Parathyroid adenoma (tissue), 2 donors: ENCODE data around the gene TNFRSF21.
"Not testable (repeated sequence)": the region's sequence is repeated elsewhere in the genome, so short reads cannot be mapped to it uniquely, and the experiment has no call there.

ENCODE experiments used
- H2AFZ ChIP-seq: fragments of 300-600 bp; sonication (generic); one replicate; pipeline ENCODE4 v1.7.0; 2017; ENCODE audit warnings: antibody characterized with exemption, mild to moderate bottlenecking
- H3K27ac ChIP-seq: fragments of 300-600 bp; sonication (generic); one replicate; pipeline ENCODE4 v1.7.0; 2017
- H3K27me3 ChIP-seq: fragments of 300-600 bp; sonication (generic); one replicate; pipeline ENCODE4 v1.7.0; 2017; ENCODE audit warnings: low read length; ENCODE audit not compliant: control insufficient read depth, insufficient read depth
- H3K36me3 ChIP-seq: fragments of 300-600 bp; sonication (generic); one replicate; pipeline ENCODE4 v1.7.0; 2017; ENCODE audit warnings: low read length; ENCODE audit not compliant: control insufficient read depth, insufficient read depth
- H3K4me1 ChIP-seq: fragments of 300-600 bp; sonication (generic); one replicate; pipeline ENCODE4 v1.7.0; 2017; ENCODE audit warnings: control low read depth
- H3K4me2 ChIP-seq: fragments of 300-600 bp; sonication (generic); one replicate; pipeline ENCODE4 v1.7.0; 2017; ENCODE audit warnings: low read length
- H3K4me3 ChIP-seq: fragments of 300-600 bp; sonication (generic); one replicate; pipeline ENCODE4 v1.7.0; 2017; ENCODE audit warnings: low read depth, low read length
- H3K79me2 ChIP-seq: fragments of 300-600 bp; sonication (generic); one replicate; pipeline ENCODE4 v1.7.0; 2017; ENCODE audit warnings: control low read depth
- H3K9ac ChIP-seq: fragments of 300-600 bp; sonication (generic); one replicate; pipeline ENCODE4 v1.7.0; 2017; ENCODE audit warnings: mild to moderate bottlenecking
- H3K9me3 ChIP-seq: fragments of 300-600 bp; sonication (generic); one replicate; pipeline ENCODE4 v1.7.0; 2017; ENCODE audit warnings: low read length; ENCODE audit not compliant: control insufficient read depth
- CTCF ChIP-seq: fragments of 300-600 bp; sonication (generic); IDR thresholded peaks from one replicate; pipeline ENCODE4 v1.7.0; 2017; ENCODE audit warnings: antibody characterized with exemption, mild to moderate bottlenecking
- donor health status: primary hyperparathyroidism.

TNFRSF21 gene

GRCh38 chr6:47234266-47234933 lies 75.3 kb downstream of the TNFRSF21 start:
- Histone ChIP-seq H3K36me3 (no peaks in the 10 kb centered on the region), H3K9ac (no peak overlapping the region), H3K27ac (no peak overlapping the region), H3K4me3 (no peak overlapping the region), H3K9me3 (no peaks in the 10 kb centered on the region), H3K4me2 (no peak overlapping the region), H3K4me1 (peaks cover 18% of the 10 kb centered on the region), H3K79me2 (no peaks in the 10 kb centered on the region), H3K27me3 (no peaks in the 10 kb centered on the region), H2AFZ (no peak overlapping the region)
- no peak for TF ChIP-seq CTCF

- Histone ChIP-seq H3K27me3 (no peaks in the 10 kb centered on the region), H3K79me2 (no peaks in the 10 kb centered on the region), H3K36me3 (no peaks in the 10 kb centered on the region), H3K4me1 (peaks cover 12% of the 10 kb centered on the region), H3K9ac (no peak overlapping the region), H3K9me3 (no peaks in the 10 kb centered on the region), H3K27ac (no peak overlapping the region), H3K4me2 (no peak overlapping the region), H2AFZ (no peak overlapping the region), H3K4me3 (no peak overlapping the region)
- no peak for TF ChIP-seq CTCF
Measured at GRCh38 chr6:47231151-47231550, 78.6 kb downstream of the TNFRSF21 start.

GRCh38 chr6:47230579-47230978 lies 79.1 kb downstream of the TNFRSF21 start:
- TF ChIP-seq CTCF: no peak
- peaks cover 7% of the 10 kb centered on the region for H3K4me1 ChIP-seq
- no peak overlapping the region for H3K9ac ChIP-seq
- no peak overlapping the region for H3K4me3 ChIP-seq
- no peaks in the 10 kb centered on the region for H3K9me3 ChIP-seq
- H3K36me3 ChIP-seq: no peaks in the 10 kb centered on the region
- H3K27ac ChIP-seq: no peak overlapping the region
- H3K79me2 ChIP-seq: no peaks in the 10 kb centered on the region
- H3K27me3 ChIP-seq: no peaks in the 10 kb centered on the region
- no peak overlapping the region for H3K4me2 ChIP-seq
- no peak overlapping the region for H2AFZ ChIP-seq

GRCh38 chr6:47229255-47229654 lies 80.5 kb downstream of the TNFRSF21 start:
- TF ChIP-seq CTCF: no peak
- Histone ChIP-seq H3K27me3 (no peaks in the 10 kb centered on the region), H3K79me2 (no peaks in the 10 kb centered on the region), H3K9ac (no peak overlapping the region), H3K4me2 (no peak overlapping the region), H3K27ac (no peak overlapping the region), H3K4me3 (no peak overlapping the region), H2AFZ (no peak overlapping the region), H3K4me1 (peaks cover 5% of the 10 kb centered on the region), H3K36me3 (no peaks in the 10 kb centered on the region), H3K9me3 (no peaks in the 10 kb centered on the region)

GRCh38 chr6:47228093-47228492 lies 81.6 kb downstream of the TNFRSF21 start:
- not testable (repeated sequence) for H3K4me3 ChIP-seq, H3K27ac ChIP-seq, H3K9ac ChIP-seq, H2AFZ ChIP-seq, H3K27me3 ChIP-seq, H3K9me3 ChIP-seq, H3K36me3 ChIP-seq, H3K79me2 ChIP-seq, H3K4me1 ChIP-seq, H3K4me2 ChIP-seq

GRCh38 chr6:47223251-47223650 lies 86.5 kb downstream of the TNFRSF21 start:
- H3K27me3 ChIP-seq, H3K79me2 ChIP-seq, H2AFZ ChIP-seq, H3K4me2 ChIP-seq, H3K27ac ChIP-seq, H3K4me3 ChIP-seq, H3K9ac ChIP-seq, H3K9me3 ChIP-seq, H3K4me1 ChIP-seq, H3K36me3 ChIP-seq: not testable (repeated sequence)
